ENCODE data around the gene USP7.

Gene USP7

GRCh38 chr16:8928467-8928957 lies 35.2 kb downstream of the USP7 start:
- H2AFZ ChIP-seq (ENCODE audit: low read length): no peak overlapping the region
- no peak for TF ChIP-seq CTCF (IDR thresholded peaks at IDR 0.05; ENCODE audit: low read length)
- TF ChIP-seq EZH2 (optimal IDR thresholded peaks at IDR 0.05; ENCODE audit: low read depth, low read length): no peak
- no peak for TF ChIP-seq EZH2phosphoT487 (IDR thresholded peaks at IDR 0.05; ENCODE audit: low read length)
- no peak overlapping the region for H3K9ac ChIP-seq (ENCODE audit: low read length)
- peaks cover 99% of the 10 kb centered on the region for H3K79me2 ChIP-seq (ENCODE audit: low read length)
- H4K20me1 ChIP-seq (ENCODE audit: insufficient read depth, low read length): peaks cover 92% of the 10 kb centered on the region
- no peaks in the 10 kb centered on the region for H3K9me3 ChIP-seq (replicated peaks; ENCODE audit: insufficient read depth, low read length)
- peaks cover 18% of the 10 kb centered on the region for H3K36me3 ChIP-seq (replicated peaks; ENCODE audit: insufficient read depth, low read length)
- H3K4me2 ChIP-seq (ENCODE audit: low read depth, low read length): no peak overlapping the region
- DNase-seq: no peak
- H3K4me1 ChIP-seq (ENCODE audit: low read length): 0 out of 2 replicates have a peak, but pooled peaks cover 4% of the 10 kb centered on the region
- no peak overlapping the region for H3K4me3 ChIP-seq (ENCODE audit: low read length)
- no peaks in the 10 kb centered on the region for H3F3A ChIP-seq (ENCODE audit: insufficient read depth, low read length)
- H3K27ac ChIP-seq (ENCODE audit: low read length): no peak overlapping the region
- H3K9me2 ChIP-seq (replicated peaks; ENCODE audit: insufficient read depth, low read length): no peaks in the 10 kb centered on the region
- H3K27me3 ChIP-seq (replicated peaks; ENCODE audit: insufficient read depth, low read length): no peaks in the 10 kb centered on the region

GRCh38 chr16:8926827-8927226 lies 36.9 kb downstream of the USP7 start:
- H3K79me2 ChIP-seq (ENCODE audit: low read length): peaks cover 99% of the 10 kb centered on the region

GRCh38 chr16:8925455-8925854 lies 38.3 kb downstream of the USP7 start:
- Histone ChIP-seq H3K27ac (ENCODE audit: low read length) (no peak overlapping the region), H3K27me3 (replicated peaks; ENCODE audit: insufficient read depth, low read length) (no peaks in the 10 kb centered on the region), H3K9ac (ENCODE audit: low read length) (no peak overlapping the region), H3K4me1 (ENCODE audit: low read length) (0 out of 2 replicates have a peak, but pooled peaks cover 4% of the 10 kb centered on the region), H4K20me1 (ENCODE audit: insufficient read depth, low read length) (peaks cover 72% of the 10 kb centered on the region), H3K36me3 (replicated peaks; ENCODE audit: insufficient read depth, low read length) (peaks cover 33% of the 10 kb centered on the region), H3K9me3 (replicated peaks; ENCODE audit: insufficient read depth, low read length) (no peaks in the 10 kb centered on the region), H3K4me2 (ENCODE audit: low read depth, low read length) (no peak overlapping the region), H3K4me3 (ENCODE audit: low read length) (no peak overlapping the region), H3K9me2 (replicated peaks; ENCODE audit: insufficient read depth, low read length) (no peaks in the 10 kb centered on the region), H3F3A (ENCODE audit: insufficient read depth, low read length) (0 out of 2 replicates have a peak, but pooled peaks cover 5% of the 10 kb centered on the region), H2AFZ (ENCODE audit: low read length) (no peak overlapping the region), H3K79me2 (ENCODE audit: low read length) (peaks cover 99% of the 10 kb centered on the region)
- no peak for DNase-seq
- no peak for TF ChIP-seq EZH2 (optimal IDR thresholded peaks at IDR 0.05; ENCODE audit: low read depth, low read length)
- no peak for TF ChIP-seq EZH2phosphoT487 (IDR thresholded peaks at IDR 0.05; ENCODE audit: low read length)
- no peak for TF ChIP-seq CTCF (IDR thresholded peaks at IDR 0.05; ENCODE audit: low read length)

More at GRCh38 chr16:8926827-8927226, 36.9 kb downstream of the USP7 start:
- Histone ChIP-seq H4K20me1 (ENCODE audit: insufficient read depth, low read length) (peaks cover 82% of the 10 kb centered on the region), H3K9me2 (replicated peaks; ENCODE audit: insufficient read depth, low read length) (no peaks in the 10 kb centered on the region), H3K4me3 (ENCODE audit: low read length) (no peak overlapping the region), H3K4me2 (ENCODE audit: low read depth, low read length) (no peak overlapping the region), H3F3A (ENCODE audit: insufficient read depth, low read length) (0 out of 2 replicates have a peak, but pooled peaks cover 5% of the 10 kb centered on the region), H3K9me3 (replicated peaks; ENCODE audit: insufficient read depth, low read length) (no peaks in the 10 kb centered on the region), H2AFZ (ENCODE audit: low read length) (no peak overlapping the region), H3K4me1 (ENCODE audit: low read length) (0 out of 2 replicates have a peak, but pooled peaks cover 4% of the 10 kb centered on the region), H3K36me3 (replicated peaks; ENCODE audit: insufficient read depth, low read length) (peaks cover 26% of the 10 kb centered on the region), H3K27ac (ENCODE audit: low read length) (no peak overlapping the region), H3K27me3 (replicated peaks; ENCODE audit: insufficient read depth, low read length) (no peaks in the 10 kb centered on the region), H3K9ac (ENCODE audit: low read length) (no peak overlapping the region)
- no peak for TF ChIP-seq EZH2 (optimal IDR thresholded peaks at IDR 0.05; ENCODE audit: low read depth, low read length)
- no peak for TF ChIP-seq EZH2phosphoT487 (IDR thresholded peaks at IDR 0.05; ENCODE audit: low read length)
- TF ChIP-seq CTCF (IDR thresholded peaks at IDR 0.05; ENCODE audit: low read length): no peak
- no peak for DNase-seq
